Measurements from ENCODE around the gene FAM47E. TPM values are rescaled to one million over a fixed set of nuclear protein-coding genes. Genes with fewer than 3 reads are reported as not detected.
A peak's percentile ranks its signal among the peaks of the same experiment; 100 is the strongest.

The FAM47E gene
- total and polyA plus RNA-seq, 2 of the 13 experiments (the other 11 are each of a cell fraction or from before 2014, with no cell fraction given) = 0.33 to 0.66 TPM

- TF ChIP-seq RFX3 (CRISPR knock-in tag; IDR thresholded peaks at IDR 0.05) (no peak), ZNF224 (CRISPR knock-in tag; IDR thresholded peaks at IDR 0.05) (peak; percentile 53; the same call in 1 of the 2 replicates), ATAD3A (CRISPR knock-in tag; IDR thresholded peaks at IDR 0.05) (no peak), SP140L (CRISPR knock-in tag; IDR thresholded peaks at IDR 0.05; ENCODE audit: borderline replicate concordance) (no peak), NCOA2 (CRISPR knock-in tag; IDR thresholded peaks at IDR 0.05) (no peak; the same call in 1 of the 2 replicates), ZNF501 (CRISPR knock-in tag; IDR thresholded peaks at IDR 0.05) (peak; percentile 27; the same call in 1 of the 2 replicates), PTBP1 (IDR thresholded peaks at IDR 0.05; ENCODE audit: low read depth, low read length, poor library complexity, severe bottlenecking) (no peak), BRD4 (CRISPR knock-in tag; IDR thresholded peaks at IDR 0.05) (no peak), POLR2AphosphoS2 (IDR thresholded peaks at IDR 0.05; ENCODE audit: low read depth, low read length) (no peak), TSC22D2 (CRISPR knock-in tag; IDR thresholded peaks at IDR 0.05; ENCODE audit: borderline replicate concordance) (0 out of 2 replicates have a peak, but pooled peaks have one; percentile 12), ARID5B (CRISPR knock-in tag; IDR thresholded peaks at IDR 0.05) (0 out of 2 replicates have a peak, but pooled peaks have one; percentile 3), ZNF558 (CRISPR knock-in tag; IDR thresholded peaks at IDR 0.05; ENCODE audit: borderline replicate concordance) (no peak), HMG20A (CRISPR knock-in tag; IDR thresholded peaks at IDR 0.05; ENCODE audit: borderline replicate concordance) (no peak), CEBPG (CRISPR knock-in tag; IDR thresholded peaks at IDR 0.05) (0 out of 2 replicates have a peak, but pooled peaks have one; percentile 19), PHF21A (CRISPR knock-in tag; IDR thresholded peaks at IDR 0.05) (peak; percentile 11; the same call in 1 of the 2 replicates), TBX2 (CRISPR knock-in tag; IDR thresholded peaks at IDR 0.05; ENCODE audit: borderline replicate concordance) (no peak), ZNF772 (CRISPR knock-in tag; IDR thresholded peaks at IDR 0.05) (no peak), SALL2 (CRISPR knock-in tag; IDR thresholded peaks at IDR 0.05) (no peak), JARID2 (CRISPR knock-in tag; IDR thresholded peaks at IDR 0.05; ENCODE audit: insufficient replicate concordance) (no peak), ZNF713 (CRISPR knock-in tag; IDR thresholded peaks at IDR 0.05) (0 out of 2 replicates have a peak, but pooled peaks have one; percentile 61), IKZF4 (CRISPR knock-in tag; IDR thresholded peaks at IDR 0.05; ENCODE audit: borderline replicate concordance, low read depth, not compliant biosample characterization) (peak; percentile 24)
- TF ChIP-seq, protein P1, sequence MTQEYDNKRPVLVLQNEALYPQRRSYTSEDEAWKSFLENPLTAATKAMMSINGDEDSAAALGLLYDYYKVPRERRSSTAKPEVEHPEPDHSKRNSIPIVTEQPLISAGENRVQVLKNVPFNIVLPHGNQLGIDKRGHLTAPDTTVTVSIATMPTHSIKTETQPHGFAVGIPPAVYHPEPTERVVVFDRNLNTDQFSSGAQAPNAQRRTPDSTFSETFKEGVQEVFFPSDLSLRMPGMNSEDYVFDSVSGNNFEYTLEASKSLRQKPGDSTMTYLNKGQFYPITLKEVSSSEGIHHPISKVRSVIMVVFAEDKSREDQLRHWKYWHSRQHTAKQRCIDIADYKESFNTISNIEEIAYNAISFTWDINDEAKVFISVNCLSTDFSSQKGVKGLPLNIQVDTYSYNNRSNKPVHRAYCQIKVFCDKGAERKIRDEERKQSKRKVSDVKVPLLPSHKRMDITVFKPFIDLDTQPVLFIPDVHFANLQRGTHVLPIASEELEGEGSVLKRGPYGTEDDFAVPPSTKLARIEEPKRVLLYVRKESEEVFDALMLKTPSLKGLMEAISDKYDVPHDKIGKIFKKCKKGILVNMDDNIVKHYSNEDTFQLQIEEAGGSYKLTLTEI (CRISPR knock-in tag; conservative IDR thresholded peaks at IDR 0.05) = no peak
- TF ChIP-seq, protein P2, sequence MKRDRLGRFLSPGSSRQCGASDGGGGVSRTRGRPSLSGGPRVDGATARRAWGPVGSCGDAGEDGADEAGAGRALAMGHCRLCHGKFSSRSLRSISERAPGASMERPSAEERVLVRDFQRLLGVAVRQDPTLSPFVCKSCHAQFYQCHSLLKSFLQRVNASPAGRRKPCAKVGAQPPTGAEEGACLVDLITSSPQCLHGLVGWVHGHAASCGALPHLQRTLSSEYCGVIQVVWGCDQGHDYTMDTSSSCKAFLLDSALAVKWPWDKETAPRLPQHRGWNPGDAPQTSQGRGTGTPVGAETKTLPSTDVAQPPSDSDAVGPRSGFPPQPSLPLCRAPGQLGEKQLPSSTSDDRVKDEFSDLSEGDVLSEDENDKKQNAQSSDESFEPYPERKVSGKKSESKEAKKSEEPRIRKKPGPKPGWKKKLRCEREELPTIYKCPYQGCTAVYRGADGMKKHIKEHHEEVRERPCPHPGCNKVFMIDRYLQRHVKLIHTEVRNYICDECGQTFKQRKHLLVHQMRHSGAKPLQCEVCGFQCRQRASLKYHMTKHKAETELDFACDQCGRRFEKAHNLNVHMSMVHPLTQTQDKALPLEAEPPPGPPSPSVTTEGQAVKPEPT (CRISPR knock-in tag; IDR thresholded peaks at IDR 0.05; ENCODE audit: low read depth) = 0 out of 2 replicates have a peak, but pooled peaks have one; percentile 4
- TF ChIP-seq, protein P3, sequence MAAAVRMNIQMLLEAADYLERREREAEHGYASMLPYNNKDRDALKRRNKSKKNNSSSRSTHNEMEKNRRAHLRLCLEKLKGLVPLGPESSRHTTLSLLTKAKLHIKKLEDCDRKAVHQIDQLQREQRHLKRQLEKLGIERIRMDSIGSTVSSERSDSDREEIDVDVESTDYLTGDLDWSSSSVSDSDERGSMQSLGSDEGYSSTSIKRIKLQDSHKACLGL (CRISPR knock-in tag; IDR thresholded peaks at IDR 0.05) = no peak
Observed at GRCh38 chr4:76214177-76214675, 37.3 kb upstream of the FAM47E start (continued).
